NOMO-1 treated with DMSO at 0.1 percent for 48 hours (cell line): ENCODE data around the gene B2M.
"Not testable (repeated sequence)": the region's sequence is repeated elsewhere in the genome, so short reads cannot be mapped to it uniquely, and the experiment has no call there.

Experiments used
- DNase-seq: peaks from one replicate; lab custom pipeline; 2025; ENCODE audit not compliant: unreplicated experiment; lab: John Stamatoyannopoulos, UW

Gene B2M

GRCh38 chr15:44720460-44721176, 9.3 kb downstream of the B2M start:
- DNase-seq = no peak

GRCh38 chr15:44722011-44722410, 10.7 kb downstream of the B2M start:
- DNase-seq = no peak

- DNase-seq = peak; percentile 36
These were observed 14.8 kb downstream of the B2M start for GRCh38 chr15:44726136-44726535.

GRCh38 chr15:44726568-44727484, 15.5 kb downstream of the B2M start:
- peak; percentile 94 for DNase-seq

GRCh38 chr15:44727485-44728231, 16.3 kb downstream of the B2M start:
- DNase-seq = no peak

- not testable (repeated sequence) for DNase-seq
These were observed 16.9 kb downstream of the B2M start for GRCh38 chr15:44728232-44728575.

DNA sequence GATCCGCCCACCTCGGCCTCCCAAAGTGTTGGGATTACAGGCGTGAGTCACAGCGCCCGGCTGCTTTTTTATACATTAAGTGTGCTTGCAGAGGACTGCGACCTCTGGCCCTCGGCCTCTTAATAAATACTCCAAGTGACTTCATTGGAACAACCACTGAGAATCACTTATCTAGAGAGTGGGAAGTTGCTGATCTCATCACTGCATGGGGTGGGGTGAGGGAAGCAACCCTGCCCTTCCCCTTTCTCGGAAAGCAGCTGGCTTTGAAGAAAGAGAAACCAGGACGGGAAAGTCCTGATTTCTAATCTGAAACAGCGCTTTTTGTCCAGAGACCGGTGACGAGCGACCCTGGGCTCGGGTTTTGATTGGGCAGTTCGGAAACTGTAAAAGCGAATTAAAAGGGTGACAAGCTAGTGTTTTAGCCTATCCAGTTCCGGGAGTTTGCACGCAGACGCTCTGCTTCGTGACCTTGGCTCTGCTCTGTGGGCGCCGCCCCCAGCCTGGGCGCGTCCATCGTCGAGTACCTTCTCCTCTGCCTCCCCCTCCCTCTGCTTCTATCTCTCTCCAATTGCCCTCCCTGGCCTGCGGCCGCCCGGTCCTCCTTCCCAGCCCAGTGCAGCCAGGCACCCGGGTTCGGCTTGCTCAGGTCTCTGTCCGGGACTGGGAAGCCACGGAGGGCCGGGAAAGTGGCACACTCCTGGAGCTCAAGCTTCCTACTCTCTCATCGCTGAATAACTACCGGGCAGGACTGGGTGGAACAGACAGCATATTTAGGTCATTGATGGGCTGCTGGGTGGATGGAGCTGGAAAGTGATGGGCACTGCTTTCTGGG, 17.5 kb downstream of the B2M start:
- peak; percentile 99 for DNase-seq

- DNase-seq = no peak
These were observed 18.3 kb downstream of the B2M start for GRCh38 chr15:44729408-44730127.

GRCh38 chr15:44734839-44735481, 23.6 kb downstream of the B2M start:
- DNase-seq = no peak

- DNase-seq = peak; percentile 78
These were observed 24.3 kb downstream of the B2M start for GRCh38 chr15:44735482-44736180.

DNA sequence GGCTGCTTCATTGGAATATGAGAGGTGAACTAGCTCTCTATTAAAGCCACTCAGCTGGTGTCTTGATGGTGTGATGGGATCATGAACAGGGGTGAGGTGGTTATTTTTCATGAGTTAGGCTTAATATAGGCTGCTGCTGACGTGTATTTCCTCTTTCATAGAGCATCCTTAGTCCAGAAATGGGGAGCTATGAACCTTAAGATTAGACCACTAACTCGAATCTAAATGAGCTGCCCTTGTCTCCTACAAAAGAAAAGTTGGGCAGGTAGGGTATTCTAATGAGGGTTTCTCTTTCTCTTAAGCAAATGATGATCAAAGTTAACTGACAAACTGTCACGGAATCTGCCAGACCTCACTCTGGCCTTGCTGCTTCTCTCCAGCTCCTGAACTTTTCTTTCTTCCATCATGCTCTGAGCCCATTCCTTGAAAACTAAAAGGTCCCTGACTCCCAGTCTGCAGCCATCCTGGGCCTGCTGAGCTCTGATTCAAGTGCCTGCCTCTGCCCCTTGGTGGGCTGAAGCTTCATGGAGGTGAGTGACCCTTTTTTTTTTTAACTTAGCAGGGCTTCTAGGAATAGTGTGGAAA, 25.0 kb downstream of the B2M start, which contains the start of gene TRIM69:
TSS of gene TRIM69 (plus strand) at position 348 of the 585 bp plus-strand sequence. CDS start at position 525, 177 bp downstream.
- no peak for DNase-seq

GRCh38 chr15:44738340-44738984, 27.1 kb downstream of the B2M start:
- peak; percentile 60 for DNase-seq

DNA sequence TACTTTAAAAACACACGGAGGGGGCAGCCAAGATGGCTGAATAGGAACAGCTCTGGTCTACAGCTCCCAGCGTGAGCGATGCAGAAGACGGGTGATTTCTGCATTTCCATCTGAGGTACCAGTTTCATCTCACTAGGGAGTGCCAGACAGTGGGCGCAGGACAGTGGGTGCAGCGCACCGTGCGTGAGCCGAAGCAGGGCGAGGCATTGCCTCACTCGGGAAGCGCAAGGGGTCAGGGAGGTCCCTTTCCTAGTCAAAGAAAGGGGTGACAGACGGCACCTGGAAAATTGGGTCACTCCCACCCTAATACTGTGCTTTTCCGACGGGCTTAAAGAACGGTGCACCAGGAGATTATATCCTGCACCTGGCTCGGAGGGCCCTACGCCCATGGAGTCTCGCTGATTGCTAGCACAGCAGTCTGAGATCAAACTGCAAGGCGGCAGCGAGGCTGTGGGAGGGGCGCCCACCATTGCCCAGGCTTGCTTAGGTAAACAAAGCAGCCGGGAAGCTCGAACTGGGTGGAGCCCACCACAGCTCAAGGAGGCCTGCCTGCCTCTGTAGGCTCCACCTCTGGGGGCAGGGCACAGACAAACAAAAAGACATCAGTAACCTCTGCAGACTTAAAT, 28.0 kb downstream of the B2M start:
- DNase-seq = not testable (repeated sequence)

DNA sequence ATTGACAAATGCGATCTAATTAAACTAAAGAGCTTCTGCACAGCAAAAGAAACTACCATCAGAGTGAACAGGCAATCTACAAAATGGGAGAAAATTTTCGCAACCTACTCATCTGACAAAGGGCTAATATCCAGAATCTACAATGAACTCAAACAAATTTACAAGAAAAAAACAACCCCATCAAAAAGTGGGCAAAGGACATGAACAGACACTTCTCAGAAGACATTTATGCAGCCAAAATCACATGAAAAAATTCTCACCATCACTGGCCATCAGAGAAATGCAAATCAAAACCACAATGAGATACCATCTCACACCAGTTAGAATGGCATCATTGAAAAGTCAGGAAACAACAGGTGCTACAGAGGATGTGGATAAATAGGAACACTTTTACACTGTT, 32.1 kb downstream of the B2M start:
- not testable (repeated sequence) for DNase-seq

- no peak for DNase-seq
These were observed 42.0 kb downstream of the B2M start for GRCh38 chr15:44753345-44753744.

DNA sequence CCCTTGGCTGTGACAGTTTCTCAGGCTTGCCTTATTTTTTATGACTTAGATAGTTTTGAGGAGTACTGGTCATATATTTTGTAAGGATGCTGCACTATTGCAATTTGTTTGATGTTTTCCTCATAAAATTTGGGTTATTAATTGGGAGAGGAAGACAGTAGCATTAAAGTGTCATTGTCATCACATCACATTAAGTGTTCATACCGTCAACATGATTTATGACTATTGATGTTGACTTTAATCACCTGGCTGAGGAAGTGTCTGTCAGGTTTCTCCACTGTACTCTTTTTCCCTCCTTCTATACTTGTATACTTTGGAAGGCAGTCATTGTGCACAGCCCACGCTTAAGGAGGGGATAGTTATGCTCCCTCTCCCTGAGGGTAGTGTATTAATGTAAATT, 51.9 kb downstream of the B2M start:
- DNase-seq = no peak

- DNase-seq = no peak
These were observed 52.5 kb downstream of the B2M start for GRCh38 chr15:44763848-44764247.
